H1 (cell line): ENCODE data around the gene CACNA2D1. TPM values are rescaled to one million over a fixed set of nuclear protein-coding genes. Genes with fewer than 3 reads are reported as not detected.

Experiments
- ASH2L ChIP-seq: fragments of 200-600, 300-600 bp; sonication (generic); IDR thresholded peaks from one replicate; pipeline ENCODE4 v1.7.1; 2017; ENCODE audit warnings: low read length
- CREB1 ChIP-seq: IDR thresholded peaks from 2 replicates; pipeline ENCODE4 v1.6.1; 2012; ENCODE audit warnings: inconsistent platforms
- E2F6 ChIP-seq: IDR thresholded peaks from 2 replicates; pipeline ENCODE4 v1.6.1; 2012; ENCODE audit warnings: inconsistent platforms
- GTF2F1 ChIP-seq: IDR thresholded peaks from 2 replicates; pipeline ENCODE4 v1.6.1; 2012; ENCODE audit warnings: low read depth, low read length, improper control_type of control experiment, borderline replicate concordance
- KDM1A ChIP-seq: fragments of 200-600, 300-600 bp; sonication (generic); IDR thresholded peaks from 2 replicates; pipeline ENCODE4 v1.7.1; 2016; ENCODE audit warnings: mild to moderate bottlenecking, low read length, borderline replicate concordance
- KDM4A ChIP-seq: IDR thresholded peaks from one replicate; pipeline ENCODE4 v1.7.1; 2012; ENCODE audit warnings: low read depth, mild to moderate bottlenecking, moderate library complexity, low read length, inconsistent platforms; ENCODE audit not compliant: severe bottlenecking
- MAX ChIP-seq: IDR thresholded peaks from 2 replicates; pipeline ENCODE4 v1.6.1; 2012; ENCODE audit warnings: inconsistent platforms
- RBBP5 ChIP-seq: IDR thresholded peaks from 2 replicates; pipeline ENCODE4 v1.7.1; 2012; ENCODE audit warnings: low read depth, mild to moderate bottlenecking, inconsistent platforms, low read length, moderate library complexity, borderline replicate concordance
- SAP30 ChIP-seq: fragments of 300-600 bp; sonication (generic); IDR thresholded peaks from 2 replicates; pipeline ENCODE4 v1.7.1; 2012; ENCODE audit warnings: low read length, moderate library complexity, mild to moderate bottlenecking, inconsistent platforms; ENCODE audit not compliant: insufficient read depth, insufficient replicate concordance
- SIRT6 ChIP-seq: IDR thresholded peaks from one replicate; pipeline ENCODE4 v1.7.1; 2012; ENCODE audit warnings: low read length, inconsistent platforms
- SRF ChIP-seq: IDR thresholded peaks from 2 replicates; pipeline ENCODE4 v1.6.1; 2011; ENCODE audit warnings: mild to moderate bottlenecking, low read depth, low read length, moderate library complexity
- TAF1 ChIP-seq: IDR thresholded peaks from 2 replicates; pipeline ENCODE4 v1.6.1; 2011; ENCODE audit warnings: mild to moderate bottlenecking, low read depth, low read length
- YY1 ChIP-seq: IDR thresholded peaks from 2 replicates; pipeline ENCODE4 v1.6.1; 2011; ENCODE audit warnings: low read depth, mild to moderate bottlenecking, low read length
- ZNF274 ChIP-seq: IDR thresholded peaks from 2 replicates; pipeline ENCODE4 v1.7.0; 2012; ENCODE audit warnings: low read length, borderline replicate concordance; ENCODE audit errors: extremely low read depth
- polyA plus RNA-seq, 7 experiments: library from polyadenylated mRNA; depleted of rRNA in 3 of 7; stranded (reverse) in 5 of 7; unstranded in 2 of 7; fragments of >200 nt in 5 of 7; fragments of 200-250 nt in 2 of 7; gene quantifications; 1 replicate in 5 of 7; 2 replicates in 1 of 7; 4 replicates in 1 of 7; pipeline versions ENCODE4 v1.2.1 to v1.2.3, GENCODE V29; 2011 to 2013; ENCODE audit warnings: missing spikeins in 2 of 7, mixed read lengths in 2 of 7
- total RNA-seq: library from RNA; stranded (reverse); fragmentation: NEBNext Ultra II Directional; extraction: Animal tissue kit (Norgen Biotek cat#: 25700); gene quantifications from 2 replicates; pipeline ENCODE4 v1.2.1, GENCODE V29; 2021

Gene CACNA2D1
- total and polyA plus RNA-seq, 2 of the 8 experiments (the other 6 are each of a cell fraction or from before 2014, with no cell fraction given) = 4.3 to 27.3 TPM

GRCh38 chr7:82442492-82443035 is 1.0 kb downstream of the CACNA2D1 start (continued):
- TF ChIP-seq RBBP5 = no peak
- no peak for TF ChIP-seq CREB1
- no peak for TF ChIP-seq TAF1
- TF ChIP-seq KDM1A = no peak; the same call in 1 of the 2 replicates
- no peak for TF ChIP-seq SIRT6
- peak; percentile 11 for TF ChIP-seq KDM4A
- TF ChIP-seq GTF2F1 = no peak
- no peak for TF ChIP-seq SRF
- TF ChIP-seq YY1 = no peak
- peak; percentile 28 for TF ChIP-seq SAP30
- peak; percentile 41; the same call in 1 of the 2 replicates for TF ChIP-seq MAX
- 0 out of 2 replicates have a peak, but pooled peaks have one; percentile 36 for TF ChIP-seq E2F6
- no peak for TF ChIP-seq ASH2L
- no peak for TF ChIP-seq ZNF274
- TF ChIP-seq, all 59 proteins: peak for 4
